Cortex of kidney (tissue), 1 donor: ENCODE data around the gene HSD17B12.

Experiments
- DNase-seq: peaks from one replicate; lab custom pipeline; 2025; lab: John Stamatoyannopoulos, UW

The HSD17B12 gene

DNA sequence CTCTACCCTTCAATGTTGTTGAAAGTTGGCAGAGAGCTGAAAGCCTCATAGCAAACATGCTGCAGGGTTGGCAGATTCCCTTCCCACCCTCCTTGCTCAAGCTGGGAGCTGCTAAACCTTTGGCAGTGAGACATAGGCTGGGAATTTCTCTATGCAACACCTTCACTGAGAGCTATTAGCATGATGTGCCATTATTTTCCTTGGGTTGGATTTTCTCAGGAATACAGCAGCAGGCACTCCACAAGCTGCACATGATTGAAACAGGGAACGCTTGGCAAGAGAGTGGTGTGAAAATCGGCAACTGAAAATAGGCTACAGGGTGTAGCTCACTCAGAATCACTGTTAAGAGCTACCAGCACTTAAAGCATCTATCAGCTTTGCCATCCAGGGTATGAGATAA lies 190.5 kb downstream of the HSD17B12 start:
- no peak for DNase-seq

DNA sequence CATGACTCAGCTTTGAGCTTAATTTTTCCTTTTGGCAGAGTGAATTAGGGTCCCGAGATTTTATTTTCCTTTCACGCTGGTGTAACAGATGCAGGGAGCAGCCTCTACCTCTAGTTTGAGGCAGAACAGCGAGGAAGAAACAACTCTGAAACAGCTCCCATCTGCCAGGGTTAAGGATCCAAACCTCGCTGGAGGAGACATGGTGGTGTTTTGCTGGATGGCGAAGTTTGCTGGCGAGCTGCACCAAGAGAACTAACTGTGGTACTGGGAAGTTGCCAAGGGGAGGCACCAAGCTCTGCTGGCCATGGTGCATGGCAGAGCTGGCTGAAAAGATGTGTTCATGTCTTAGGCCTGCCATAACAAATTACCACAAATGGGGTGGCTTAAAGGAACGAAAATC lies 192.5 kb downstream of the HSD17B12 start:
- no peak for DNase-seq

DNA sequence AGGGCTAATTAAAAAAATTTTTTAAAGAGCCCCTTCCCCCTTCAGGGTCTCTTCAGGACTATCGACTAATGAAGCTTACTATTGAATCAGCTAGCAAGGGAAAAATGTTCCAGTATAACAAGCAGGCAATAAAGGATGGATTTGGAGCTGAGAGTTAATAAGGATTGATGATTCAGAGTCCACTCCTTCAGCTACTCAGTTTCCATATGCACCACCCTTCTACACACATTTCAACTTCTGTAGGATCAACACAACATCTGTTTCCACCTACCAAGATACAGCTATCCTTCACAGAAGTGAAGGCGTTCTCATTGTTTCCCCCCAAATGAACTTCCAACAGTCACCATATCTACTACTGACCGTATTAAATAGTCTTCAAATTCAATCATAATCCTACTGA lies 193.5 kb downstream of the HSD17B12 start:
- no peak for DNase-seq

DNA sequence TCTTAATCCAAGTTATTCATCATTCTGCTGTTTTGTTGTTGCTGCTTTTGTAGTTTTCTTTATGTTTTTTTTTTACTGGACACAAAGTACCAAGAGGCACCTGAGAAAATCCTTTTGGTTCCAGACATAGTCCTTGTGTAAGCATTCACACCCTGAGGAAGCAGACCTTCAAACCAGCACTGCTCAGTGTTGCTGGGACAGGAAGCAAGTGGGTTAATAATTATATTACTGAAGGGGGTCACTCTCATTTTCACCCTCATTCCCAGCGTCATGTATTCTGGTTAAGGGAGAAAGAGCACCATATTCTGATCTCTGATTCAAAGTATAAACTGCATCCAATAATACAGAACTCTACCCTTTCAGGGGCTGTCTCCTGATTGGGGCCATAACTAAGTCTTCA lies 194.2 kb downstream of the HSD17B12 start:
- no peak for DNase-seq

DNA sequence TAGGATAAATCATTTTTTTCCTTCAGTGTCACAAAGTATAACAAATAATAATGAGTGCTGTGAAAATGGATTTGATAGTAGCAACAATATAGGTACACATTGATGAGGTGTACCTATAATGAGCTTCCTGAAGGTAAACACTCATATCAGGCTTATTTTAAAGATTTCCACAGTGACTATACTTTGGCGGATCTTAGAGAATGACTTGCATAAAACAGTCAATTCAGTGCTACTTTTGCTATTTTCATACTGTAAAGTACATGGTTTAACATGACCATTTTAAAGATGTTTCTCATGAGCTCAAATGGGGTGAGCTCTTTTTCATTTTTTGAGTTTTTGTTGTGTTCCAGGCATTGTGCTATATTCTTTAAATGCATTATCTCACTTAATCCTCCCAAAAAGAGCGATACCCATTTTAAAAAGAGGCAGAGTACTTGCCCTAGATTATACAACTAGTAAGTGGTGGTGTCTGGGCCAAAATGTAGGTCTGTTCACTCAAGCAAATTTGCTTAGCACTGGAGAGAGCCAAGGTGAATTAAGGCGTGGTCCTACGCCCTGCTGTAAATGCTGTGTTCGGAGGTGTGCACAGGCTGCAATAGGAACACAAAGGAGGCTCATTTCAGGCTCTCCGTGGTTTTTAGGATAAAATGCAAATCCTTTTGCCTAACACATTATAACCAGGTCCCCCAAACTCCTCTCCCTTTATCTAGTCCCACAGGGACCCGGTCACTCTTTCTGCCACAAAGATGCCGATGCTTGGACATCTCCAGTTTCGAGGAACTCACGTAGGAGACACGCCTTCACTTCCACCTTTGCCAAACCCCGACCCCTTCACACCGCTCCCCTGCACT lies 199.5 kb downstream of the HSD17B12 start:
- no peak for DNase-seq

GRCh38 chr11:43880640-43881159 lies 200.2 kb downstream of the HSD17B12 start, which contains the start of gene ALKBH3:
Gene ALKBH3, plus strand, starts transcription at chr11:43880831. Its CDS starts 1,822 bp downstream, at chr11:43882653.
- DNase-seq = peak; percentile 20

GRCh38 chr11:43892851-43893250 lies 212.3 kb downstream of the HSD17B12 start:
- no peak for DNase-seq

DNA sequence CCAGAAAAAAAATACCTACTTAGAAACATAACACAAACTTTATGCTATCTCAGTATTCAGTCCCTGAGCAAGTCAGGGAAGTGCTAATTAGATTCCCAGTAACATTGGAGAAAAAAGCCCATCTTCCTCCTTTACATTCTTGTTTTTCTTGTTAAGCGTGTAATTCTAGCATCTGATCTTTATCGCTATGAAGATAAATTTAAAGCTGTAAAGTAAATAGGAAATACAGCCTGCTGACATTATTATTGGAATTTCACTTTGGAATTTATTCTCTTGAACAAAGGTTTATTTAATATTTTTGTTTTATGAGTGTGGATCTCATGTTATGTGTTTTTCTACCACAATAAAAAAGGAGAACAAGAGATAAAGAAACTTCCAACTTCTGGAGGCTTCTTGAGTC lies 214.0 kb downstream of the HSD17B12 start:
- no peak for DNase-seq

GRCh38 chr11:43895601-43896000 lies 215.1 kb downstream of the HSD17B12 start:
- no peak for DNase-seq

- DNase-seq = no peak
Measured at GRCh38 chr11:43898574-43898973, 218.0 kb downstream of the HSD17B12 start.

- DNase-seq = no peak
Measured at GRCh38 chr11:43899094-43899493, 218.6 kb downstream of the HSD17B12 start.

DNA sequence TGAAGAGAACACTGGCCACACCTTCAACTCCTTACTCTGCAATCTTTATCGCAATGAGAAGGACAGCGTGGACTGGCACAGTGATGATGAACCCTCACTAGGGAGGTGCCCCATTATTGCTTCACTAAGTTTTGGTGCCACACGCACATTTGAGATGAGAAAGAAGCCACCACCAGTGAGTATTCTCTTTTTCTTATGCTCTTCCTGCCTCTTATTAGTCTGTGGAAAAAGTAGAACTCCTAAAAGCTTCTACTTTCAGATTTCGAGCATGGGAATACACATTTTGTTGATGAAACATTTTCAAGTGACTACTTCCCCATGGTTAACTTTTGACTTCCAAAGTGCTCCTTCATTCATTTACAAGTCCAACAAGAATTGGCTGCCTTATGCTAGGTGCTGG lies 221.0 kb downstream of the HSD17B12 start:
- DNase-seq = no peak

DNA sequence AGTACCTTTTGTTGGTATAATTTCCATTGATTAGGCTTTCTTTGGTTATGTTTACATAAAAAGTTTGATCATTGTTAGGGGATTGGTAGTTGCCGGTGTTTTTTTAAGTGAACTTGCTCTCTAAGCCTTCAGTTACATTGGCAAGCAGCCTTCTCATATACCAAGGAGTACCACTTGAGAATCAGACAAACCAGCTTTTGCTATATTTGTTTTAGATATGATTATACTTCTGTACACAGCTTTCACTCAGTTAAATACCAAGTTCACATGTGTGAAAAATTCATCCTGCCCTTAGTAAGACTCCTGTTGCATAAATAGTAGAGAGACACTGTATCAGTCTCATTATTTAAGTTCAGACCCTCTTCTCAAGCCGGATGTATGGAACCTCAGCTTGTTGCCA lies 222.5 kb downstream of the HSD17B12 start:
- DNase-seq = no peak

- DNase-seq = no peak
Measured at GRCh38 chr11:43903969-43904368, 223.4 kb downstream of the HSD17B12 start.

DNA sequence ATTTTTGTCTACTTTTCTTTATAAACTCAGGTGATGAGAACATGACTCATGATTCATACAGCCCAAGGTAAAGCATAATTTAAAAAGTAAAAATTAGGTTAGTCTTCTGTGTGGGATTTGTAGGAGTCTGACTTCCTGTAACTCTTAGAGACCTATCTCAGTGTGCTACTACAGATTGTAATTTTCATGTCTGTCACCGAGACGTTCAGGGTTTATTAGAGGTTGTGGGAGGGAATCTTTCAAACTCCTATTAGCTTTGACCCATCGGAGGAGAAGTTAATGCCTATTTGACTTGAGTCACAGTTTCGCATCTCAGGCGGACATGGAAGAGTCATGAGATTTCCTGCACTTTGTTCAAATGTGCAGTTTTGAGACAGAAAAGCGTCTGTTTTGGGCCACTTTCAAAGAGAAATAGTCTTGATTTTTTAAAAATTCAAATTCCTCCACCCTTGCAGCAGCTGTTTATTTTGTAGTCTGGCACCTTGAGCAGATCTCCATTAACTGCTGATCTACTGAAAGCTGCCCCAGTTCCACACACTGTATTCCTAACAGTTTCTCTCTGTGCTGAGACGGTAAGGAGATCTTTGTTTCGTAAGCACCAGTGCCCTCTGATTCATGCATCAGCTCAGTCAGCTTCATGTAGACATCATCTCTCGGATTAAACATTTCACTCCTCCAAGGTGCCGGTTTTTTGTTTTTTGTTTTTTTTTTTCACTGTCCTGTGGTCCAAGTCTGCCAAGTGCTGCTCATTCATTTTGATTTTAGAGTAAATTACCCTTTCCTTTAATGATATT lies 224.4 kb downstream of the HSD17B12 start:
- no peak for DNase-seq

DNA sequence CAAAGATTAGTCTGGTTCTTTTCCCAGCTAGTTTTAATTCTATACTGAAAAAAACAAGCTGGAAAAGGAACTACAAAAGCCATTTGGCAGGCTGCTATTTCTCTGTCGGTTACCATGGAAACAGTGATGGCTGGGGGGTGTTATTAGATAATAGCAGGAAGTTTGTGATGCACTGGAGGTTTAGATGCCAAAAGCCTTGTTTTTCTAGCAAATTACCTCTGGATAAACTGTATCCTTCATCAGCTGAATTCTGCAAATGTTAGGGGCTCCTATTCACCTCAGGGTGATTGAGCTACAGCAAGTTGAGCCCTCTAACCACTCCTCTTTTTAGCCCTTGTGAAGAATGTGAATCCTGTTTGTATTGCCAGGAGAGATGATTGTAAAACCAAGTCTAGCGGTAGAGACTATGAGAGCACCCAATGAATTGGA lies 225.3 kb downstream of the HSD17B12 start:
- no peak for DNase-seq
